ENCODE data around the gene AP1B1.

Gene AP1B1

GRCh38 chr22:29291215-29291614 lies 97.2 kb downstream of the AP1B1 start:
- DNase-seq = no peak

- DNase-seq = no peak
Measured at GRCh38 chr22:29290061-29290460, 98.3 kb downstream of the AP1B1 start.

GRCh38 chr22:29288837-29289236 lies 99.5 kb downstream of the AP1B1 start:
- DNase-seq = no peak

GRCh38 chr22:29284196-29284595 lies 104.2 kb downstream of the AP1B1 start:
- no peak for DNase-seq

GRCh38 chr22:29277927-29278326 lies 110.4 kb downstream of the AP1B1 start:
- no peak for DNase-seq
